NCI-H774 (cell line): ENCODE data around the gene CBY2.

Source experiments
- DNase-seq: peaks from one replicate; lab custom pipeline; 2025; lab: John Stamatoyannopoulos, UW

The CBY2 gene

DNA sequence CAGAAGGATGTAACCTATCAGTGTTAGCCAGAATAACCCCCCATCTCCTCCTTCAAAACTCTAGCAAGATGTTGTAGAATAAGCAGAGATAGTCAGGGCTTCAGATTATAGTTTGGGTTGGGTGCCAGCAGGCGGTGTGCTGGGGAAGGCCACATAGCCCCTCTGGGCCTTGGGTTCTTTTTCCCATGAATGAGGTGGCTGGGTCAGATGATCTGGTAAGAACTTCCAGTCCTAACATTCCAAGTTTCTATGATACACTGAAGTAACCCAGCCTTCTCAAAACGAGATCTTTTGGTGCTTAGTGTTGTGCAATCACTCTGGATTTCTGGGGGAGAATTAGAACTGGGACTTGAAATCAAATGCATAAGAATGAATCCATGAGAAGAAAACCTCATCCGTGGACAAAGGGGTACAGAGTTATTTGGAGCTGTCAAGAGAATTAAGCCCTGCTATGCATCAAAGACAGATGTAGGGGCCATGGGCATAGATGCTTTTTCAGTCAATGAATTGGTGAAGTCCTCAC lies 810 bp downstream of the CBY2 start:
- DNase-seq = no peak

DNA sequence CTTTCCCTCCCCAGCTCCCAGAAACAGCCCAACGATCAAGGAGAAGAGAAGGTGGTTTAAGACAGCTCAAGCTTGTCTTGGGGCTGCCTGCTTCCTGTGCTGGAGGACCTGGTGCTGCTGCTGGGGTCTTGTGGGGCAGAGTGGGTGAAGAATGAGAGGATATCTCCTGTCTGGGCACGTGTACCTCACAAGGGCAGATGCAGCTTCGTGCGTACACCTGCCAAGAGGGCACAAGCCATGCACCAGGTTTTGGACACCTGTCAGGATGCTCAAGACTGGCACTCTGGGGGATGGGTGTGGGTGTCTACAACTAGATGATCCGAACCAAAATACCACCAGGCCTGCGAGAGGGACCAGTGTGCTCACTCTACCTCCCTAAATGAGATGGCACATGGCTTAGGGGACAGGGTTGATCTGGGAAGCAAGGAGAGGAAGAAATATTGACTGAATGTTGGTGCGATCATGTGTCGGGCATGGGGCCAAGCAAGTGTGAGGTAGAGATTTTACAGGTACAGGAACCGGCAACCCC lies 2.2 kb downstream of the CBY2 start:
- no peak for DNase-seq

DNA sequence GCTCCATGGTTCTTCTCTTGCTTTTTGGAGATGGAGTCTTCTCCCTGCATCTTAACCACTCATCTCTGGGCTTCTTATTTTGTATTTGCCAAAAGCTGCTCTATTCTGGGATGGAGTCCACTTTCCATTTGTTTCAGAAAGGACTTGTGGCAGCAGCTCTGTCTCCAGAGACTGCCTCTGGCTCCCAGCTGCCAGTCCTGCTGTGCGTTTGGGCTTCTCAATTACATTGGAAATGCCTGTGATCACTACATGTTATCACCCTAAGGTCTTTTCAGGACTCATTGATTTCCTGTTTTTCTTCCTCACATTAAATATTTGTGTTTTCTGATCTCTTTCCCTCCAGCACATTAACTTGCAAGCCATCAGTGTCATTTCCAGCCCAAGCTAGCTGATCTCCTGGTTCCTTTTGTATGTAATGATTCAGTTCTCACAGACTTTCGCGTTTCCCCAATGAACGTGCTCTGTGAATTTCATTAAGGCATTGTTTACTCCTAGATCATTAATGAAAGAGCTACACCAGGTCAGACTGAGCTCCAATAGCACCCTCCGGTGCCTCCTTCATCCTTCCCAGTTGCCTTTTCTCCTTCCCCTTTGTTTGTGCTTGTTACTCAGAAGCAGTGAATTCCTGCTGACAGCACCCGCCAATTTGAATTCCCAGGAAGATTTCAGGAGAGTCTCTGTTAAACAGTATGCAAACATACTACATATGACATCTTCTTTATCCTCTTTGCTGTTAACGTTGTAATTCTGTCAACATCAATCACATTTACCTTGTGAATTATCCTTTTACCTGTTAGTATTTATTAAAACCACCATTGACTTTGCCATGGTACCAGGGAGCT lies 3.0 kb downstream of the CBY2 start:
- DNase-seq = no peak

DNA sequence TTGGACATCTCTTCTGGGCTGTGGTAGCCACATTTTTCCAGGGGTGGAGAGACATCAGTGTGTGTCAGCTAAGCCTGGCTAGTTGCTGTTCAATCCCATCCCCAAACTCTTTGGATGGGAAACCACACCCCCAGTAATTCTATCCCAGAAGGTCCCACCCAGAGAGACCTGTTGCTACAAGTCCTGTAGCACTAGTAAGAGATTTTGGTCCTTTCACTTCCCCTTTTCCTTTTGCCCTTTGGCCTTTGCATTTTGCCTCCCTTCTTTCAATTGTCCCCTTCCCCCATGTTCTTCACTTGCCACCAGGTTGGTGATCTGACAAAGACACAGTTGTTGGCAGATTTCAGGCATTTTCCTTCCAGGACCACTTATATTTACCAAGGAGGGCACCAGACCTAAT lies 3.8 kb downstream of the CBY2 start:
- no peak for DNase-seq

DNA sequence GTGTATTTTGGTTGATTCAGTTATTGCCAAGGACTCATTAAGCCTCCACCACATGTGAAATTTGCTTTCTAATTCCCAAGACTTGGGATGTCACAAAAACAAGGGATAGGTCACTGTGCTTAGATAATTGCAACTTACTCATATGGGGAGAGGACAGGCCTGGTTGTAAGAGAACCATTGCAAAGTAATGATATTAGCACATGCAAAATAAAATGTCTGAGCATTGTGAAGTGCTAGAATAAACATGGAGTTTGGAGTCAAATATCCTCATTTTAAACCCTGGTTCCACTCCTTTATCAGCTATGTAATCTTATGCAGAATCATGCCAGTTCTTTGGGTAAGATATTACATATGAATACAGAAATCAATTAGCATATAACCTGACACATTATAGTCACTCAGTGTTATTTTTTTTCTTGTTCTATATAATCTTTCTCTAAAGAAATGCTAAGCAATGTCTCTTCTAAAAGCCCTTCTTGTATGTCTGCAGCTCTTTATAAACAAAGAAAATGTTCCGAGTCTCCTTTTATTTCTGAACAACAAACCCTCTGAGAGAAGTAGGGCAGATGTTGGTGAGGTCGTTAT lies 5.5 kb downstream of the CBY2 start:
- DNase-seq = no peak

DNA sequence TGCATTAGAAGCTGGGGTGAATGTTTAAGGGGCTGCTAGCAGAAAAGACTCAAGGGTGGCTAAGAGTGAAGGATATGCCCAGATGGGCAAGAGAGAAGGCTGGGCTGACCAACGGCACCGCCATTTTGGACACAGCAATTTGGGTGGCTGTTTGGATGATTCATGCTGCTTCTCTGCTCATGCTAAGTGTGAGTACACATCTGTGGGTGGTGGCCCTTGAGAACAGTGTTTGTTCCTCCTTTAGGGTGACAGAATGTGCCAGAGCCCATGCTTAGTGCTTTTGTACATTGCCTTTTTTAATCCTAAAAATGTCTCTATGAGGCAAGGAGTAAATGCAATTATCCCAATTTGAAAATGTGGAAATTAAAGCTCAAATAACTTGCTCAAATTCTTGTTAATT lies 9.8 kb downstream of the CBY2 start:
- no peak for DNase-seq

DNA sequence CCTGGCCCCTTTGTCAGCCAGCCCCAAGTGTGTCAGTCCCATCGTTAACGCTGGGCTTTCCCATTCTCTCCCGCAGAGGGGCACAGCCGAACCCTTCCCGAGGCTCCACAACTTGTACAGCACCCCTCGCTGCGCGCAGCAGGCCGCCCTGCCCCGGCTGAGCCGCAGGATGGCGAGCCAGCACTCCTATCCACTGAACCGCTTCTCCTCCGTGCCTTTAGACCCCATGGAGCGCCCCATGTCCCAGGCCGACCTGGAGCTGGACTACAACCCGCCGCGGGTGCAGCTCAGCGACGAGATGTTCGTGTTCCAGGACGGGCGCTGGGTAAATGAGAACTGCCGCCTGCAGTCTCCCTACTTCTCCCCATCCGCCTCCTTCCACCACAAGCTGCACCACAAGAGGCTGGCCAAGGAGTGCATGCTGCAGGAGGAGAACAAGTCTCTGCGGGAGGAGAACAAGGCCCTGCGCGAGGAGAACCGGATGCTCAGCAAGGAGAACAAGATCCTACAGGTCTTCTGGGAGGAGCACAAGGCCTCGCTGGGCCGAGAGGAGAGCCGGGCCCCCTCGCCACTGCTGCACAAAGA lies 11.1 kb downstream of the CBY2 start:
- no peak for DNase-seq

DNA sequence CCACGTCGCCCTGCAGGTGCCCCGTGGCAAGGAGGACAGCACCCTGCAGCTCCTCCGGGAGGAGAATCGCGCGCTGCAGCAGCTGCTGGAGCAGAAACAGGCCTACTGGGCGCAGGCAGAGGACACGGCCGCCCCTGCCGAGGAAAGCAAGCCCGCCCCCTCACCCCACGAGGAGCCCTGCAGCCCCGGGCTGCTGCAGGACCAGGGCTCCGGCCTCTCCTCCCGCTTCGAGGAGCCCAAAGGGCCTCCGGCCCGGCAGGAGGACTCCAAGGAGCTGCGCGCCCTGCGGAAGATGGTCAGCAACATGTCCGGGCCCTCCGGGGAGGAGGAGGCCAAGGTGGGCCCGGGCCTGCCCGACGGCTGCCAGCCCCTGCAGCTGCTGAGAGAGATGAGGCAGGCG lies 11.6 kb downstream of the CBY2 start:
- no peak for DNase-seq

DNA sequence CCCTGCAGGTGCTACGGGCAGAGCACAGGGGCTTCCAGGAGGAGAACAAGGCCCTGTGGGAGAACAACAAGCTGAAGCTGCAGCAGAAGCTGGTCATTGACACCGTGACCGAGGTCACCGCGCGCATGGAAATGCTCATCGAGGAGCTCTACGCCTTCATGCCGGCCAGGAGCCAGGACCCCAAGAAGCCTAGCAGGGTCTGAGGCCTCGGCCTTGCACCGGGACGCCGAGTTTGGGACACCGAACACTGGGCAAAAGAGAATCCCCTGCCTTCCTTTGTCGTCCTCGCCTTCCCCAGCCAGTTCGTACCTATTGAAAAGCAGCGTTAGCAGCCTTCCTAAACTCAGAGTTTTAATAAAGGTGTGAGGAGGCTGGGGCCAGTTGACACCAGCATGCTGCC lies 12.1 kb downstream of the CBY2 start:
- no peak for DNase-seq

DNA sequence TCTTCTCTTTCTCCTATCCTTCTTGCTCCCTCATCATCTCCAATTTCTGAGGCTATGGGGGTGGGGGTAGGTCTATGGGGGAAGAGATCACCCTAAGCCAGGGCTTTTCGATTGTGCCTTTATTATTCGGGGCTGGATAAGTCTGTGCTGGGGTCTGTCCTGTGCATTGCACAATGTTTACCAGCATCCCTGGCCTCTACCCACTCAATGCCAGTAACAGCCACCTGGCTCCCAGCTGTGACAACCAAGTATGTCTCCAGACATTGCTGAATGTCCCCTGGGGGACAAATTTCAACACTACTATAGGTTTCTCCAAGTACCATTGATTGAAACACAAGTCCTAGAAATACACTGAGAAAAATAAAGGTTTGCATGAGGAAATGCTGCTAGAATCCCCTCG lies 13.2 kb downstream of the CBY2 start:
- DNase-seq = no peak

DNA sequence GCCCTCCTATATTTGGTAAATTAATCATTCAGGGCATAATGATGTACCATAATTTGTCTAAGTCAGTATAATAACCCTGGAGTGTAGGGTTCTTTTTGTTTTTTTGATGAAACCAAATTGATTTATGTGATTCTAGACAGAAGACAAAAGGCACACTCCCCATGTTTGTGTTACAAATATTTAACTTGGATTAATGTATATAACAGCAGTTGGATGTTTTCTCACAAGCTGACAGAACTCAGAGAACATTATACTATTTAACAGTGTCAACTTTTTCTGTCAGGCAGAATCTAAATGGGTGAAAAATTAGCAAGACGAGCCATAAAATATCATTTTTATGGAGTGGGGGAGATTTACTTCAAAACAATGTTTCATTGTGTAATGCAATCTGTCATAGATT lies 15.2 kb downstream of the CBY2 start:
- no peak for DNase-seq

DNA sequence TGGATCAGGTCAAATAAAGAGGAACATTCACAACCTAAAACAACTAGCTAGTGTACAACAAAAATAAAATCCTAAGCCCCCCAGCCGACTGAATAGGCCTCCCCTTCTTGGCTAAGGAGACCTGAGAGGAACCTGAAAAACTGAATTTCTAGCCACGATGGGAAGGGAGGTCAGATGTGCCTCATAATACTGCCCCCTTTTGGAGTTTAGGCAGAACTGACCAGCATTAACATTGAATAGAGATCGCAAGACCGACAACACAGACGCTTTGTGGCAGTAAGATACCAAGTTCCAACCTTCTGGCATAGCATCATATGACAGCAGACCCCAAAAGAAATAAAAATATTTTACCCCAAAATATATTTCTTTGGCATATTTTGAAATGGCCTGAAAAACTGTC lies 15.9 kb downstream of the CBY2 start:
- DNase-seq = no peak

DNA sequence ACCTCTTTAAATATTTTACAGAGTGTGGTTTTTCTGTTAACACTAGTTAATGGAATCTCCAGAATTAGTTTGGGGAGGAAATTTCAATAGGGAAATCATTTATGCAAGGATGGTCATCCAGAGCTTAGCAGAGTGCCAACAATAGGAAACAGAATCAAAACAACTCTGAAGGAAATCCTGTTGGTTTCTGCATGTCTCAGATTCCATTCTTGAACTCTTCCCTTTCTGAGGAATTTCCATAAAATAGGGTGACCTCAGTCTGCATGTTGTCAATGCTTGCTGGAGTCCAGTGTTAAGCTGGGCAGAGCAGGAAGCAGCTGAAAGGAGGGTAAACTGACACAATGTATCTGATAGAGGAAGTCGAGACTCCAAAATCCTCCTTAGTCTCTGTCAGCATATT lies 16.9 kb downstream of the CBY2 start:
- no peak for DNase-seq

DNA sequence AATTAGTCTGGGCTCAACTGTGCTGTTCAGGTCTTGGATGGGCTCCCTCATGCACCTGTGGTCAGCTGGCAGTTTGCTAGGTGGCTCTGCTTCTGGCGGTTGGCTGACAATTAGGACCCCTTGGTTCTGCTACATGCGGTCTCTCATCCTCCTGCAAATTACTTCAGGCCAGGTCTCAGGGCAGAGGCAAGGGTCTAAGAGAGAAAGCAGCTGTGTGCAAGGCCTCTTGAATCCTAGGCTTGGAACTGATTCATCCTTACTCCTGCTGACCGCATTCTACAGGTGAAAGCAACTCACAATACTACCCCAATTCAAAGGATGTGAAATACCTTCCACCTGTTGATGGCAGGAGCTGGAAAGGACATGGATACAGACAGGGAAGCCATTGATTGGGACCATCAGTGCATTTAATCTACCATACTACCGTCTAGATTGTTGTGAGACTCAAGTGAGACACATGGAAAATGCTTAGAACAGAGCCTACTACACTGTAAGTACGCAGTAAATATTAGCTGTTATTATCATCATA lies 19.1 kb downstream of the CBY2 start:
- no peak for DNase-seq

DNA sequence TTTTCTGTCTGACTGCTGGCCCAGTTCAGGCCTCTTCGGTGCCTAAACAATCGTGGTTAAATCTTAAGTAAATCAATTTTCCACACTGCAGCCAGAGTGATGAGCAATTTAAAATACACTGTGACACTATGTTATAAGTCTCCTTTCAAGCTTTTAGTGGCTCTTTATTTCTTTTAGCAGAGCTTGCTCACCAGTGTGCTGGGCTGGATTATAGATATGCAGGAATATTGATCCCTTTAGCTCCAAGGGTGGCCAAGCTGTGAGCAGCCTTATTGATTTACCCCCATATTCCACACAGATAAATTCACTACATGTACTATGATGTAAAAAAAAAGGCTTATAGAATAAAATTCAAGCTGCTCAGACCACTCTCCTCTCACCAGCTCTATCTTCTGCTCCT lies 21.7 kb downstream of the CBY2 start:
- DNase-seq = no peak

DNA sequence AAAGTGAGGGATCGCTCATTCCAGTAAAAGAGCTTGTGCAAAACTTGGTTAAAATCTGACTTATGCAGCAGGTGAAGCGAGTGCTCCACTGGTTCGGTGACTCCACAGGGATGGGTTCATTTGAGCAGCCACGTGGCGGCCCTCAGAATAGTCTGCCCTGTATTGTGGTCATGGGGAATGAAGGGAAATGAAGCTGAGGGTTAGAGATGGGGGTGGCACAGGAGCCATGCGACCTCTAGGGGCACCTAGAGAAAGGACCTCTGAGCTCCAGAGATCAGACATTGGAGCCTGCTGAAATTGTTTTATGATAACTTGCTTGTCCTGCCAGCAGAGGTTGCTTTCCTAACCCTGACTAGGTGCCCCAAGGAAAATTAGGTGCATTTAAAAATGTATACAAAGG lies 26.6 kb downstream of the CBY2 start:
- DNase-seq = no peak

DNA sequence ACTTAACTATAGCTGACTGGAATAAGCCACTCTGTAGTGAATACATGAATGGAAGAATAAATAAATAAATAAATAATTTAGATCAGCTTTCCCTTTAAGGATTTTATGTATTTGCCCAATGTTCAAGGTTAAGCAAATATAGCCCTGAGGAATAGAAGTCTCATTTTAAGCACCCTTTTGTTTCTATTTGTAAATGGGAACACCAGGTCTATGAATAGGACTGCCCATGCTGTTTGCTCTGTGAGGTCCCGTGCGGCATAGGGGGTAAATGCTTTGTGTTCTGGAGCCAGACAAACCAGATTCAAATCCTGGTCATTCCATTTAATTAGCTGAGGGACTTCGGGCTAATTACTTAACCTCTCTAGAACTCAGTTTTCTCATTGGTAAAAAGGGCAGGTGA lies 29.3 kb downstream of the CBY2 start:
- DNase-seq = no peak

DNA sequence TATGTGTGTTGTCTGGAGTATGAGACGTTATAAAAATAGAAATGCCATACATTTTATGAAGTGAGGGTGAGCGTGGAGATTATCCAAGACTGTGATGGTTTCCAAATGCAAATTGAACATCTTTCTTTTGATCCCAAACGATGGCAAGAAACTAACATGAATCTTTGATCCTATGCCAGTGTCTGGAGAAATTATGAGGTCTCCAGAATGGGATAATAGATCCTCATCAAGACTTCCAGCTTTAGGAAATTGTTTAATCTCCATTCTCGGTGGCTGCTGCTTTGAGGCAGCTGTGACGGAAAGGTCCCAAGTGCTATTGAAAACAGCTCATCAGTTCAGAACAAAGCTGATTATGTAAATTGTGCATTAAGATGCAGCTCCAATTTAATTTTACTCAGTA lies 30.8 kb downstream of the CBY2 start:
- DNase-seq = no peak

DNA sequence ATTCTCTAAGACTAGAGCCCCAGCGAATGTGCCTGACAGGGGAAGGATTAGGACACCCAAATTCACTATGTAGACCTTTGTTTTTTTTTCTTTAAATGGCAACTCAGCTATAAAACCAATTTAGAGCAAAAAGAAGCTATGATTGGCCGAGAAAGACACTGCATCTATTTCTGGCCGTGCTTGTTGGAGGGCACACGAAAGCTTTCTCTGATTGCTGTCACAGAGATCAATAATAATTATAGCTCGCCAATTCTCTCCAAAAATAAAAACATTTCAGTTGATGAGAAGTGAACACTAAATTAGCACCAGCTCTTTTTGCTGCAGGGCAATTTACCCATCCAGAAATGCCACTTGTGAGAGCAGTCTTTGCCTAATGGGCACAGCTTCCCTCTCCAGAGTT lies 31.2 kb downstream of the CBY2 start:
- DNase-seq = no peak

DNA sequence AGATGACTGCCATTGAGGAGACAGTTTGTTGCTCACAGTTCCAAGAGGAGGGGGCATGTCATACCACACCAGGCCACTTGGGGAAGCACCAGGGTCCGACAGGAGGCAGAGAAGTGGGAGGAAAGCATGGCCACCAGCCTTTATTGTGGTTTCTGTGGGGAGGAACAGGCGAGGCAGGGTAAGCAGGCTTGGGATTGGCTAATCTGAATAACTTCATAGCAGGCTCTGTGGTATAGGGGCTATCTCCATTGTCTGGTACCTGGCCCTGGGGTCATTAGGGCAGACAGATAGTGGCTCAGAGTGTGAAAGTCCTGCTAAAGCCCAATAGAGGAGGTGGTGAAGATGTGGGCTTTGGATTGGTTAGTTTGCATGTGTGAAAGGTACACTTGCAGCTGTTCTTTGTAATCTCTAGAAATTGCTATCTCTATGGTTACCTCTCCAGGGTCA lies 35.5 kb downstream of the CBY2 start:
- no peak for DNase-seq

DNA sequence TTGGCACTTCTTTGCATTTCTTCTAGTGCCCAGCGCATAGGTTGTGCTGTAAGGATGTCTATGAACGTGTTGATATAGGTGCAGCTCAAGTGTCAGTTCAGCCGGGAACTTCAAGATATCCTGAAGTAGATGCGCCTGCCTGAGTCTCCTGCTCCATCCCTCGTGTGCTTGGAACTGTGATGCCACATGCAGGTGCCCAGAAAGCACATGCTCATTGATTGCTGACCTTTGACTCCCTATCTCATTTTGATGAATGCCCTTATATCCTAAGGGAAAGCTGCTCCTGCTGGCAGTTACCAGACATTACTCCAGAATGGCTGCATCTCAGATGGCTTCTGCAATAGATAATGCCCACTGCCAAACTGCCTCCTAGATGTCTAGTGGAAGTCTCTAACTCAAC lies 40.9 kb downstream of the CBY2 start:
- DNase-seq = no peak

DNA sequence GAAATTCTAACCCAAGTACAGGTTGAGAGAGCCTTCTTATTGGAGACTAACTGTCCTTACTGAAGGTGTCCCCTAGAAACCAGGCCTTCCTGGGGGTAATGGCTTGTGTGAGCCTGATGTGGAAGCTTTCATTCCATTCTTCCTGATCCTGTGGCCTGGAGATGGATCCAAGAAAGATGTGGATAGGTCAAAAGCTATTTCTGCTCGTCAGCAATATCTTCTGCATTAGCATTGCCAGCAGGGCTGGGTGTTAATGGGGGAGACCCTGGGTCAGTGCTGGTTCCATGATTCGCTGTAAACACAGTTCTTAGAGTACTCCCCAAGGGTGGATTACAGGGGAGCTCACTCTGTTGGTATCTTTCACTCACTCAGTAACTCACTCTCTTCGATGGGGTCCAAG lies 42.9 kb downstream of the CBY2 start:
- no peak for DNase-seq

DNA sequence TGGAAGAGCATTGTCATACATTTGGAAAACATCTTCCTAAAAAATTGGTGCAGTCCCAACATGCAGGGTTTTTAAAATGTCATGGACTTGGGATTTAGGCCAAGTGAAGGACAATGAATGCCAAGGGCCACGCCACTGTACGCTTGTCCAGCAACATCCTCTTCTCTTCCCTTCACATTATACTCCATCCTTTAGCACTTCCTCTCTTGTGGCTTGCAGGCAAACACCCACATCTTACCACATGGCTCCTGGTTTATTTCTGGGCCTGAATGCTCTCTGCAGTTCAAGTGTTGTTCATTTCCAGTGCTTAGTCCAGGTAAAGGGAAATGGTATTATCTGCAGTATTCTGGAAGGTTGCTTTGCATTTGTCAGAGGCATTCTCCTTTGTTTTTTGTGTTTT lies 45.0 kb downstream of the CBY2 start:
- no peak for DNase-seq
